GM23338 (cell line): ENCODE results near the gene OTOGL. TPM values are rescaled to one million over a fixed set of nuclear protein-coding genes. Genes with fewer than 3 reads are reported as not detected.

Experiments used
- ATAC-seq: fragments of 200-7000 bp; cut with Tn5 transposase; 3 replicates; pipeline ENCODE4 v1.9.1; 2020
- DNase-seq: peaks from one replicate; pipeline ENCODE4 v3.0.0-alpha.2; 2015; ENCODE audit warnings: low spot score
- H2AFZ ChIP-seq: fragments of 200-600 bp; sonication (generic); 2 replicates; pipeline ENCODE4 v1.8.0; 2016; ENCODE audit warnings: antibody characterized with exemption, mild to moderate bottlenecking, moderate library complexity
- H3F3A ChIP-seq: fragments of 200-600 bp; sonication (generic); replicated peaks from 2 replicates; pipeline ENCODE4 v1.8.0; 2017; ENCODE audit warnings: antibody characterized with exemption, mixed run types, low read depth
- H3K27ac ChIP-seq: fragments of 200-600 bp; sonication (generic); 2 replicates; pipeline ENCODE4 v1.6.1; 2016; ENCODE audit warnings: low read depth
- H3K27me3 ChIP-seq: fragments of 200-600 bp; sonication (generic); 2 replicates; pipeline ENCODE4 v1.8.0; 2016; ENCODE audit warnings: mild to moderate bottlenecking, mixed run types, moderate library complexity; ENCODE audit not compliant: insufficient read depth
- H3K36me3 ChIP-seq: fragments of 200-600 bp; sonication (generic); 2 replicates; pipeline ENCODE4 v1.8.0; 2016; ENCODE audit warnings: mild to moderate bottlenecking; ENCODE audit not compliant: insufficient read depth
- H3K4me1 ChIP-seq: fragments of 200-600 bp; sonication (generic); 2 replicates; pipeline ENCODE4 v1.8.0; 2016; ENCODE audit warnings: mild to moderate bottlenecking, moderate library complexity; ENCODE audit not compliant: insufficient read depth
- H3K4me2 ChIP-seq: fragments of 200-600 bp; sonication (generic); 2 replicates; pipeline ENCODE4 v1.7.1; 2017; ENCODE audit warnings: mixed run types
- H3K4me3 ChIP-seq: fragments of 200-600 bp; sonication (generic); 2 replicates; pipeline ENCODE4 v1.6.1; 2016; ENCODE audit warnings: mixed run types
- H3K79me2 ChIP-seq: fragments of 200-600 bp; sonication (generic); replicated peaks from 2 replicates; pipeline ENCODE4 v1.8.0; 2017; ENCODE audit warnings: mild to moderate bottlenecking; ENCODE audit not compliant: insufficient read depth
- H3K9me2 ChIP-seq: fragments of 200-600 bp; sonication (generic); 2 replicates; pipeline ENCODE4 v1.8.0; 2017; ENCODE audit not compliant: insufficient read depth
- H4K20me1 ChIP-seq: fragments of 200-600 bp; sonication (generic); replicated peaks from 2 replicates; pipeline ENCODE4 v1.8.0; 2017; ENCODE audit warnings: mild to moderate bottlenecking; ENCODE audit not compliant: insufficient read depth
- H3K27ac Mint-ChIP-seq: 2 replicates; pipeline ENCODE4 v1.8.0; 2020; ENCODE audit warnings: inconsistent platforms, mild to moderate bottlenecking, moderate library complexity, mixed read lengths
- H3K27me3 Mint-ChIP-seq: 3 replicates; pipeline ENCODE4 v1.8.0; 2022; ENCODE audit warnings: low read depth, mild to moderate bottlenecking, moderate library complexity, mixed read lengths, inconsistent platforms; ENCODE audit not compliant: insufficient read depth, poor library complexity
- H3K36me3 Mint-ChIP-seq: 3 replicates; pipeline ENCODE4 v1.8.0; 2021; ENCODE audit warnings: low read depth, mild to moderate bottlenecking, inconsistent platforms, moderate library complexity, mixed read lengths
- H3K4me1 Mint-ChIP-seq: 3 replicates; pipeline ENCODE4 v1.8.0; 2020; ENCODE audit warnings: mild to moderate bottlenecking, inconsistent platforms, mixed read lengths
- H3K4me3 Mint-ChIP-seq: 3 replicates; pipeline ENCODE4 v1.8.0; 2021; ENCODE audit warnings: moderate library complexity, mild to moderate bottlenecking, inconsistent platforms, mixed read lengths
- H3K9me3 Mint-ChIP-seq: 3 replicates; pipeline ENCODE4 v1.8.0; 2020; ENCODE audit warnings: moderate library complexity, mild to moderate bottlenecking, inconsistent platforms, mixed read lengths
- CREB1 ChIP-seq: fragments of 250-450 bp; sonication (Bioruptor Pico); IDR thresholded peaks from 2 replicates; pipeline ENCODE4 v1.5.0; 2020; ENCODE audit warnings: low read depth, mild to moderate bottlenecking, moderate library complexity
- EZH2 ChIP-seq: fragments of 200-600 bp; sonication (generic); IDR thresholded peaks from one replicate; pipeline ENCODE4 v1.8.0; 2017; ENCODE audit warnings: antibody characterized with exemption, mild to moderate bottlenecking, low read depth; ENCODE audit not compliant: unreplicated experiment
- JUNB ChIP-seq: IDR thresholded peaks from one replicate; pipeline ENCODE4 v1.6.1; 2016; ENCODE audit warnings: antibody characterized with exemption; ENCODE audit not compliant: unreplicated experiment
- NANOG ChIP-seq: IDR thresholded peaks from 2 replicates; pipeline ENCODE4 v1.6.1; 2016; ENCODE audit warnings: antibody characterized with exemption, borderline replicate concordance
- POLR2AphosphoS5 ChIP-seq: IDR thresholded peaks from 2 replicates; pipeline ENCODE4 v1.6.1; 2016; ENCODE audit warnings: antibody characterized with exemption, low read depth
- ZNF114 ChIP-seq: fragments of 250-450 bp; sonication (Bioruptor Pico); IDR thresholded peaks from 2 replicates; pipeline ENCODE4 v1.5.0; 2020; ENCODE audit warnings: mild to moderate bottlenecking, moderate library complexity
- polyA plus RNA-seq: library from polyadenylated mRNA; unstranded; fragments of >200 nt; fragmentation: Nextera tagmentation; extraction: Ambion mirVana; gene quantifications from 2 replicates; pipeline ENCODE4 v1.2.1, GENCODE V29; 2016
- total RNA-seq: library from RNA; depleted of rRNA; stranded (reverse); fragments of >200 nt; shearing (Covaris generic); gene quantifications from 2 replicates; pipeline ENCODE4 v1.2.3, GENCODE V29; 2014
- TF ChIP-seq, protein P1 (sequence below): IDR thresholded peaks from one replicate; pipeline ENCODE4 v1.6.1; 2018; ENCODE audit warnings: antibody characterized with exemption; ENCODE audit not compliant: unreplicated experiment
- TF ChIP-seq, protein P2 (sequence below): IDR thresholded peaks from 2 replicates; pipeline ENCODE4 v1.6.1; 2016; ENCODE audit warnings: antibody characterized with exemption
- TF ChIP-seq, protein P3 (sequence below): fragments of 250-450 bp; sonication (Bioruptor Pico); IDR thresholded peaks from 2 replicates; pipeline ENCODE4 v1.5.0; 2020; ENCODE audit warnings: mild to moderate bottlenecking, moderate library complexity

The OTOGL gene
- total and polyA plus RNA-seq, 2 experiments from 2014 or later: 0.36 to 0.66 TPM

DNA sequence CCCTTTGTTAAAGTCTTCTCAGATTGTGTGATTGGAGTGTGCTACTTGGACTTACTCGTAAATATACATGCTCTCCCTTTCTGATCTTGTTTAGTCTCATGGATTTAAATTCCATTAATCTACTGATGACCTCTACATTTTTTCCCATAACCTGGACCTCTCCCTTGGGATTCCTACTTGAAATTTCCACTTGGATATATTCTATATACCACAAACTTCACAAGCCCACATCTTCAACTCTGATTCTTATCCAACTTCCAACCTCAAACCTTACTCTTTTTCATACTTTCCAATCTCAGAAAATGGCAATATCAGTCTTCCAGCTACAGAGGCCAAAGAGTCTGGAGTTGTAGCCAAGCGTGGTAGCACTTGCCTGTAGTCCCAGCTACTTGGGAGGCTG, 49.1 kb upstream of the OTOGL start (continued):
- TF ChIP-seq, protein P1, sequence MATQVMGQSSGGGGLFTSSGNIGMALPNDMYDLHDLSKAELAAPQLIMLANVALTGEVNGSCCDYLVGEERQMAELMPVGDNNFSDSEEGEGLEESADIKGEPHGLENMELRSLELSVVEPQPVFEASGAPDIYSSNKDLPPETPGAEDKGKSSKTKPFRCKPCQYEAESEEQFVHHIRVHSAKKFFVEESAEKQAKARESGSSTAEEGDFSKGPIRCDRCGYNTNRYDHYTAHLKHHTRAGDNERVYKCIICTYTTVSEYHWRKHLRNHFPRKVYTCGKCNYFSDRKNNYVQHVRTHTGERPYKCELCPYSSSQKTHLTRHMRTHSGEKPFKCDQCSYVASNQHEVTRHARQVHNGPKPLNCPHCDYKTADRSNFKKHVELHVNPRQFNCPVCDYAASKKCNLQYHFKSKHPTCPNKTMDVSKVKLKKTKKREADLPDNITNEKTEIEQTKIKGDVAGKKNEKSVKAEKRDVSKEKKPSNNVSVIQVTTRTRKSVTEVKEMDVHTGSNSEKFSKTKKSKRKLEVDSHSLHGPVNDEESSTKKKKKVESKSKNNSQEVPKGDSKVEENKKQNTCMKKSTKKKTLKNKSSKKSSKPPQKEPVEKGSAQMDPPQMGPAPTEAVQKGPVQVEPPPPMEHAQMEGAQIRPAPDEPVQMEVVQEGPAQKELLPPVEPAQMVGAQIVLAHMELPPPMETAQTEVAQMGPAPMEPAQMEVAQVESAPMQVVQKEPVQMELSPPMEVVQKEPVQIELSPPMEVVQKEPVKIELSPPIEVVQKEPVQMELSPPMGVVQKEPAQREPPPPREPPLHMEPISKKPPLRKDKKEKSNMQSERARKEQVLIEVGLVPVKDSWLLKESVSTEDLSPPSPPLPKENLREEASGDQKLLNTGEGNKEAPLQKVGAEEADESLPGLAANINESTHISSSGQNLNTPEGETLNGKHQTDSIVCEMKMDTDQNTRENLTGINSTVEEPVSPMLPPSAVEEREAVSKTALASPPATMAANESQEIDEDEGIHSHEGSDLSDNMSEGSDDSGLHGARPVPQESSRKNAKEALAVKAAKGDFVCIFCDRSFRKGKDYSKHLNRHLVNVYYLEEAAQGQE: no peak
- TF ChIP-seq ZNF114 (CRISPR knock-in tag) (no peak), NANOG (no peak), POLR2AphosphoS5 (no peak)

DNA sequence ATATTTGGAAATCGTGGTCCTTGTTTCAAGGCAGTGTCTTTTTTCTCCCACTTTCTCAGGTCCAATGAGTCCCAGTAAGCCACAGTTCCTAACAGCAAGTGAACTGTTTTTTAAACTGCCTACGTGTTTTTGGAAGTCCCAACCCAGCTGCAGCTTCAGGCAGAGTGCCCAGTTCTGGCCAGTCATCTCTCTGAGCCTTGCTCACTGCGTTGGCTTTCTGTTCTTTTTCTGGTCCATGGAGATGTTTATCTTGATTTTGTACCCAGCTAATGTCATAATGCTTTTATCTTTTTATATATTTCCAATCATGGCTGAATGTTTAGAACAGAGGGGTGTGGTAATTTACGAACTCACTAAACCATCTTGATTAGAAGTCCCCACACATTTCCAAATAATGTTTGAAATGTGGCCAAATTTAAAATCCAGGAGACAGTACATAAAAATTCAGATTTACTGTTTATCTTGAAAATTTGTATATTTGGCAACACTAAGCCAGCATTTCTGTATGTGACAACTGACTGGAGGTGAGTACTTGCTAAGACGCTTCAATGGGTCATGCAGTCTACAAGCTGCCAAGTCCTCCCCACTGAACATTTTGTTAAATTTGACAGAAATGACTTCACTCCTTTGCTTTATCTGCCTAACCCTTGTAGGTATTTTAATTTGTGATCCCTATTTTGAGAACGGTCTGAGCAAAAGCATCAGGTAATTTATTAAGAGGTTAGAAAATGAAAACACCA, 46.1 kb upstream of the OTOGL start:
- Mint-ChIP-seq H3K36me3 (no peaks in the 10 kb centered on the region), H3K27me3 (no peaks in the 10 kb centered on the region), H3K4me3 (no peak overlapping the region), H3K27ac (no peak overlapping the region), H3K9me3 (no peaks in the 10 kb centered on the region), H3K4me1 (no peaks in the 10 kb centered on the region)
- Histone ChIP-seq H3F3A (no peaks in the 10 kb centered on the region), H3K27me3 (no peaks in the 10 kb centered on the region), H4K20me1 (no peaks in the 10 kb centered on the region), H3K4me3 (no peak overlapping the region), H3K36me3 (no peaks in the 10 kb centered on the region), H2AFZ (0 out of 2 replicates have a peak overlapping the region, but pooled peaks have one; percentile 53), H3K4me1 (no peaks in the 10 kb centered on the region), H3K9me2 (0 out of 2 replicates have a peak, but pooled peaks cover 5% of the 10 kb centered on the region), H3K4me2 (no peak overlapping the region), H3K27ac (no peak overlapping the region), H3K79me2 (no peaks in the 10 kb centered on the region)
- DNase-seq (no peak), ATAC-seq (no peak)
- TF ChIP-seq CREB1 (CRISPR knock-in tag) (no peak), JUNB (no peak), NANOG (no peak), EZH2 (no peak)
- TF ChIP-seq, protein P2, sequence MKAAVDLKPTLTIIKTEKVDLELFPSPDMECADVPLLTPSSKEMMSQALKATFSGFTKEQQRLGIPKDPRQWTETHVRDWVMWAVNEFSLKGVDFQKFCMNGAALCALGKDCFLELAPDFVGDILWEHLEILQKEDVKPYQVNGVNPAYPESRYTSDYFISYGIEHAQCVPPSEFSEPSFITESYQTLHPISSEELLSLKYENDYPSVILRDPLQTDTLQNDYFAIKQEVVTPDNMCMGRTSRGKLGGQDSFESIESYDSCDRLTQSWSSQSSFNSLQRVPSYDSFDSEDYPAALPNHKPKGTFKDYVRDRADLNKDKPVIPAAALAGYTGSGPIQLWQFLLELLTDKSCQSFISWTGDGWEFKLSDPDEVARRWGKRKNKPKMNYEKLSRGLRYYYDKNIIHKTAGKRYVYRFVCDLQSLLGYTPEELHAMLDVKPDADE: no peak
- TF ChIP-seq, protein P3, sequence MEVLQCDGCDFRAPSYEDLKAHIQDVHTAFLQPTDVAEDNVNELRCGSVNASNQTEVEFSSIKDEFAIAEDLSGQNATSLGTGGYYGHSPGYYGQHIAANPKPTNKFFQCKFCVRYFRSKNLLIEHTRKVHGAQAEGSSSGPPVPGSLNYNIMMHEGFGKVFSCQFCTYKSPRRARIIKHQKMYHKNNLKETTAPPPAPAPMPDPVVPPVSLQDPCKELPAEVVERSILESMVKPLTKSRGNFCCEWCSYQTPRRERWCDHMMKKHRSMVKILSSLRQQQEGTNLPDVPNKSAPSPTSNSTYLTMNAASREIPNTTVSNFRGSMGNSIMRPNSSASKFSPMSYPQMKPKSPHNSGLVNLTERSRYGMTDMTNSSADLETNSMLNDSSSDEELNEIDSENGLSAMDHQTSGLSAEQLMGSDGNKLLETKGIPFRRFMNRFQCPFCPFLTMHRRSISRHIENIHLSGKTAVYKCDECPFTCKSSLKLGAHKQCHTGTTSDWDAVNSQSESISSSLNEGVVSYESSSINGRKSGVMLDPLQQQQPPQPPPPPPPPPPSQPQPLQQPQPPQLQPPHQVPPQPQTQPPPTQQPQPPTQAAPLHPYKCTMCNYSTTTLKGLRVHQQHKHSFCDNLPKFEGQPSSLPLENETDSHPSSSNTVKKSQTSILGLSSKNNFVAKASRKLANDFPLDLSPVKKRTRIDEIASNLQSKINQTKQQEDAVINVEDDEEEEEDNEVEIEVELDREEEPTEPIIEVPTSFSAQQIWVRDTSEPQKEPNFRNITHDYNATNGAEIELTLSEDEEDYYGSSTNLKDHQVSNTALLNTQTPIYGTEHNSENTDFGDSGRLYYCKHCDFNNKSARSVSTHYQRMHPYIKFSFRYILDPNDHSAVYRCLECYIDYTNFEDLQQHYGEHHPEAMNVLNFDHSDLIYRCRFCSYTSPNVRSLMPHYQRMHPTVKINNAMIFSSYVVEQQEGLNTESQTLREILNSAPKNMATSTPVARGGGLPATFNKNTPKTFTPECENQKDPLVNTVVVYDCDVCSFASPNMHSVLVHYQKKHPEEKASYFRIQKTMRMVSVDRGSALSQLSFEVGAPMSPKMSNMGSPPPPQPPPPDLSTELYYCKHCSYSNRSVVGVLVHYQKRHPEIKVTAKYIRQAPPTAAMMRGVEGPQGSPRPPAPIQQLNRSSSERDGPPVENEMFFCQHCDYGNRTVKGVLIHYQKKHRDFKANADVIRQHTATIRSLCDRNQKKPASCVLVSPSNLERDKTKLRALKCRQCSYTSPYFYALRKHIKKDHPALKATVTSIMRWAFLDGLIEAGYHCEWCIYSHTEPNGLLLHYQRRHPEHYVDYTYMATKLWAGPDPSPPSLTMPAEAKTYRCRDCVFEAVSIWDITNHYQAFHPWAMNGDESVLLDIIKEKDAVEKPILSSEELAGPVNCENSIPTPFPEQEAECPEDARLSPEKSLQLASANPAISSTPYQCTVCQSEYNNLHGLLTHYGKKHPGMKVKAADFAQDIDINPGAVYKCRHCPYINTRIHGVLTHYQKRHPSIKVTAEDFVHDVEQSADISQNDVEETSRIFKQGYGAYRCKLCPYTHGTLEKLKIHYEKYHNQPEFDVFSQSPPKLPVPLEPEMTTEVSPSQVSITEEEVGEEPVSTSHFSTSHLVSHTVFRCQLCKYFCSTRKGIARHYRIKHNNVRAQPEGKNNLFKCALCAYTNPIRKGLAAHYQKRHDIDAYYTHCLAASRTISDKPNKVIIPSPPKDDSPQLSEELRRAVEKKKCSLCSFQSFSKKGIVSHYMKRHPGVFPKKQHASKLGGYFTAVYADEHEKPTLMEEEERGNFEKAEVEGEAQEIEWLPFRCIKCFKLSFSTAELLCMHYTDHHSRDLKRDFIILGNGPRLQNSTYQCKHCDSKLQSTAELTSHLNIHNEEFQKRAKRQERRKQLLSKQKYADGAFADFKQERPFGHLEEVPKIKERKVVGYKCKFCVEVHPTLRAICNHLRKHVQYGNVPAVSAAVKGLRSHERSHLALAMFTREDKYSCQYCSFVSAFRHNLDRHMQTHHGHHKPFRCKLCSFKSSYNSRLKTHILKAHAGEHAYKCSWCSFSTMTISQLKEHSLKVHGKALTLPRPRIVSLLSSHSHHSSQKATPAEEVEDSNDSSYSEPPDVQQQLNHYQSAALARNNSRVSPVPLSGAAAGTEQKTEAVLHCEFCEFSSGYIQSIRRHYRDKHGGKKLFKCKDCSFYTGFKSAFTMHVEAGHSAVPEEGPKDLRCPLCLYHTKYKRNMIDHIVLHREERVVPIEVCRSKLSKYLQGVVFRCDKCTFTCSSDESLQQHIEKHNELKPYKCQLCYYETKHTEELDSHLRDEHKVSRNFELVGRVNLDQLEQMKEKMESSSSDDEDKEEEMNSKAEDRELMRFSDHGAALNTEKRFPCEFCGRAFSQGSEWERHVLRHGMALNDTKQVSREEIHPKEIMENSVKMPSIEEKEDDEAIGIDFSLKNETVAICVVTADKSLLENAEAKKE (CRISPR knock-in tag): no peak
